NCI-H2171 treated with DMSO at 0.1 percent for 48 hours (cell line): ENCODE results near the gene CSRP3.
"Not testable (repeated sequence)": the region's sequence is repeated elsewhere in the genome, so short reads cannot be mapped to it uniquely, and the experiment has no call there.

ENCODE experiments used
- DNase-seq: peaks from one replicate; lab custom pipeline; 2025; lab: John Stamatoyannopoulos, UW

Gene CSRP3

GRCh38 chr11:19187114-19187832, 14.5 kb downstream of the CSRP3 start:
- DNase-seq: no peak

- DNase-seq: no peak
Observed at GRCh38 chr11:19185516-19186052, 16.2 kb downstream of the CSRP3 start.

GRCh38 chr11:19185036-19185435, 16.7 kb downstream of the CSRP3 start:
- no peak for DNase-seq

- DNase-seq: no peak
Observed at GRCh38 chr11:19183646-19184045, 18.1 kb downstream of the CSRP3 start.

GRCh38 chr11:19181531-19182261, 20.1 kb downstream of the CSRP3 start:
- DNase-seq: no peak

- DNase-seq: no peak
Observed at GRCh38 chr11:19176629-19177186, 25.1 kb downstream of the CSRP3 start.

GRCh38 chr11:19173964-19174638, 27.7 kb downstream of the CSRP3 start:
- no peak for DNase-seq

- no peak for DNase-seq
Observed at GRCh38 chr11:19173004-19173689, 28.6 kb downstream of the CSRP3 start.

GRCh38 chr11:19168090-19168489, 33.7 kb downstream of the CSRP3 start:
- no peak for DNase-seq

GRCh38 chr11:19164881-19165280, 36.9 kb downstream of the CSRP3 start:
- DNase-seq: no peak

GRCh38 chr11:19164230-19164855, 37.4 kb downstream of the CSRP3 start:
- DNase-seq: peak; percentile 64

GRCh38 chr11:19163617-19164016, 38.2 kb downstream of the CSRP3 start:
- DNase-seq: no peak

- DNase-seq: no peak
Observed at GRCh38 chr11:19162951-19163505, 38.8 kb downstream of the CSRP3 start.

GRCh38 chr11:19161651-19162050, 40.1 kb downstream of the CSRP3 start:
- no peak for DNase-seq

- DNase-seq: no peak
Observed at GRCh38 chr11:19160847-19161246, 40.9 kb downstream of the CSRP3 start.

- DNase-seq: no peak
Observed at GRCh38 chr11:19156892-19157291, 44.9 kb downstream of the CSRP3 start.

- no peak for DNase-seq
Observed at GRCh38 chr11:19145319-19145718, 56.5 kb downstream of the CSRP3 start.

GRCh38 chr11:19136884-19137283, 64.9 kb downstream of the CSRP3 start:
- not testable (repeated sequence) for DNase-seq

- DNase-seq: no peak
Observed at GRCh38 chr11:19134004-19134403, 67.8 kb downstream of the CSRP3 start.
